ENCODE results near the gene FLNB. TPM values are rescaled to one million over a fixed set of nuclear protein-coding genes. Genes with fewer than 3 reads are reported as not detected.

Gene FLNB
- polyA plus RNA-seq, 1 of the 3 experiments (the other 2 are of a cell fraction), result 127 TPM

GRCh38 chr3:58104712-58105111 is 96.5 kb downstream of the FLNB start:
- Histone ChIP-seq H3K27ac (ENCODE audit: low read depth in 2 of 2, low read length in 1 of 2) (no peak overlapping the region), H3K79me2 (ENCODE audit: insufficient read depth) (0 out of 2 replicates have a peak, but pooled peaks cover 3% of the 10 kb centered on the region), H3K9me3 (no peaks in the 10 kb centered on the region), H3K4me1 (ENCODE audit: control insufficient read depth in 1 of 2, insufficient read depth in 2 of 2, low read depth in 1 of 2, low read length in 1 of 2) (no peaks in the 10 kb centered on the region), H3K27me3 (ENCODE audit: insufficient read depth) (no peaks in the 10 kb centered on the region), H2AFZ (ENCODE audit: low read depth) (no peak overlapping the region), H3K9me2 (no peaks in the 10 kb centered on the region), H3K36me3 (replicated peaks in 1 of 2; ENCODE audit: control insufficient read depth in 1 of 2, insufficient read depth in 2 of 2, low read length in 1 of 2) (peaks cover 68 to 84% of the 10 kb centered on the region in 2 experiments), H4K20me1 (ENCODE audit: insufficient read depth) (no peaks in the 10 kb centered on the region), H3K9ac (no peak overlapping the region), H3K4me3 (ENCODE audit: low read depth in 2 of 2, low read length in 1 of 2) (no peak overlapping the region), H3K4me2 (no peak overlapping the region), H3F3A (replicated peaks; ENCODE audit: insufficient read depth) (peaks cover 5% of the 10 kb centered on the region)
- no peak for DNase-seq
- CTCF ChIA-PET, result interaction anchor here (0.6 kb wide), 1 partner anchor 79 kb away, joined by 3 read pairs; no protein-coding TSS in a partner anchor
- TF ChIP-seq PBX3 (IDR thresholded peaks at IDR 0.05) (no peak), RAD21 (IDR thresholded peaks at IDR 0.05; ENCODE audit: low read length) (no peak), TEAD4 (IDR thresholded peaks at IDR 0.05; ENCODE audit: borderline replicate concordance, insufficient read depth) (no peak), GABPA (IDR thresholded peaks at IDR 0.05; ENCODE audit: low read depth) (no peak), FOXM1 (IDR thresholded peaks at IDR 0.05; ENCODE audit: low read depth) (no peak), RXRA (IDR thresholded peaks at IDR 0.05; ENCODE audit: borderline replicate concordance, low read depth) (no peak), EZH2phosphoT487 (IDR thresholded peaks at IDR 0.05; ENCODE audit: borderline replicate concordance, low read depth) (no peak), MEF2A (IDR thresholded peaks at IDR 0.05; ENCODE audit: borderline replicate concordance, low read depth) (no peak), TAF1 (IDR thresholded peaks at IDR 0.05; ENCODE audit: borderline replicate concordance, low read depth, low read length) (no peak), RFX5 (IDR thresholded peaks at IDR 0.05; ENCODE audit: low read length) (no peak), SIN3A (IDR thresholded peaks at IDR 0.05; ENCODE audit: borderline replicate concordance, low read depth, low read length) (no peak), EP300 (IDR thresholded peaks at IDR 0.05; ENCODE audit: borderline replicate concordance in 1 of 2, low read depth in 1 of 2, low read length in 1 of 2) (no peak), CTCF (IDR thresholded peaks at IDR 0.05) (no peak), NRF1 (IDR thresholded peaks at IDR 0.05; ENCODE audit: low read depth, low read length) (no peak), YY1 (IDR thresholded peaks at IDR 0.05; ENCODE audit: low read depth) (no peak)
- TF ChIP-seq, protein P1, sequence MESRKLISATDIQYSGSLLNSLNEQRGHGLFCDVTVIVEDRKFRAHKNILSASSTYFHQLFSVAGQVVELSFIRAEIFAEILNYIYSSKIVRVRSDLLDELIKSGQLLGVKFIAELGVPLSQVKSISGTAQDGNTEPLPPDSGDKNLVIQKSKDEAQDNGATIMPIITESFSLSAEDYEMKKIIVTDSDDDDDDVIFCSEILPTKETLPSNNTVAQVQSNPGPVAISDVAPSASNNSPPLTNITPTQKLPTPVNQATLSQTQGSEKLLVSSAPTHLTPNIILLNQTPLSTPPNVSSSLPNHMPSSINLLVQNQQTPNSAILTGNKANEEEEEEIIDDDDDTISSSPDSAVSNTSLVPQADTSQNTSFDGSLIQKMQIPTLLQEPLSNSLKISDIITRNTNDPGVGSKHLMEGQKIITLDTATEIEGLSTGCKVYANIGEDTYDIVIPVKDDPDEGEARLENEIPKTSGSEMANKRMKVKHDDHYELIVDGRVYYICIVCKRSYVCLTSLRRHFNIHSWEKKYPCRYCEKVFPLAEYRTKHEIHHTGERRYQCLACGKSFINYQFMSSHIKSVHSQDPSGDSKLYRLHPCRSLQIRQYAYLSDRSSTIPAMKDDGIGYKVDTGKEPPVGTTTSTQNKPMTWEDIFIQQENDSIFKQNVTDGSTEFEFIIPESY (IDR thresholded peaks at IDR 0.05; ENCODE audit: borderline replicate concordance, low read depth), result no peak
- 100% methylated on average over 2 of the region's 2 CpGs for WGBS (ENCODE audit: low lambda C conversion rate)
- POLR2A ChIA-PET, result interaction anchor here (0.6 kb wide), 1 partner anchor 126 kb away, joined by 3 read pairs; no protein-coding TSS in a partner anchor

Measured in SK-N-SH (cell line).